GM10847 (cell line): ENCODE measurements around the gene NELL1.

Experiments
- POLR2A ChIP-seq: IDR thresholded peaks from 2 replicates; pipeline ENCODE4 v1.6.1; 2011; ENCODE audit not compliant: insufficient read length; ENCODE audit errors: extremely low read depth

Gene NELL1

DNA sequence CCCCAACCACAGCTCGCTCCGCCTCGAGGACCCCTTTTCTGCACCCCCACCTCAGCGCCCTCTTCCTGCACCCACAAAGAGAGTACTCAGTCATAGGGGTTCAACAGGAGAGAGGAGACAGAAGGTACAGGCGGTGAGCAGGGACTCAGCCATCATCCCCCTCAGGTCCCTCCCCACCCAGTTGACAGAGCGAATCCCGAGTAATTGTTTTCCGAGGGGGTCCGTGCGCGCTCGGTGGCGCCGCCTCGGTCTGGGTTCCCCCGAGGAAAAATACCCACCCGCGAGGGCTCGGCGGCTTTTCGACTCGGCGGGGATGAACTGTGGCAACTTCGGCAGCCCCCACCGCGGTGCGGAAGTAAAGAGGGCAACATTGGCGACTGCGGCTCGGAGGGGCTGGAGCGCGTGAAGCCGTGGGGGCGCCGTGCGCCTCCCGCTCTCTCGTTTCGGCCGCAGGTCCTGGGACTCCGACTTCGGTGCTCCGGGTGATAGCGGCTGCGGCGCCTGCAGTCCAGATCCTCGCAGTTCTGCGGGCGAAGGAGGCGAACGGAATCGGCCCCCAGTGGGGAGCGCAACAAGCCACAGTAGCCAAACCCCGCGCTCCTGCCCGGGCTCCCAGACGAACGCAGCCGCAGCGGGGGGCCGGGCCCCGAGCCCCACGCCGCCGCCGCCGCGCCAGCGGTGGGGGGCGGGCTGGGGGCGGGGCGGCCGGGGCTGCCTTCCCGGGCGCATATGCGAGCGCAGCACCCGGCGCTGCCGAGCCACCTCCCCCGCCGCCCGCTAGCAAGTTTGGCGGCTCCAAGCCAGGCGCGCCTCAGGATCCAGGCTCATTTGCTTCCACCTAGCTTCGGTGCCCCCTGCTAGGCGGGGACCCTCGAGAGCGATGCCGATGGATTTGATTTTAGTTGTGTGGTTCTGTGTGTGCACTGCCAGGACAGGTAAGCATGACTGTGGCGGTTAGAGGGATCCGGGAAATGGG, at the start of gene NELL1:
TSS of gene NELL1 (plus strand) at position 743 of the 976 bp plus-strand sequence.
- no peak for TF ChIP-seq POLR2A

- TF ChIP-seq POLR2A, result no peak
These were observed 48.4 kb upstream of the NELL1 start for GRCh38 chr11:20620988-20621387.

GRCh38 chr11:20621679-20622078, 47.7 kb upstream of the NELL1 start:
- no peak for TF ChIP-seq POLR2A

DNA sequence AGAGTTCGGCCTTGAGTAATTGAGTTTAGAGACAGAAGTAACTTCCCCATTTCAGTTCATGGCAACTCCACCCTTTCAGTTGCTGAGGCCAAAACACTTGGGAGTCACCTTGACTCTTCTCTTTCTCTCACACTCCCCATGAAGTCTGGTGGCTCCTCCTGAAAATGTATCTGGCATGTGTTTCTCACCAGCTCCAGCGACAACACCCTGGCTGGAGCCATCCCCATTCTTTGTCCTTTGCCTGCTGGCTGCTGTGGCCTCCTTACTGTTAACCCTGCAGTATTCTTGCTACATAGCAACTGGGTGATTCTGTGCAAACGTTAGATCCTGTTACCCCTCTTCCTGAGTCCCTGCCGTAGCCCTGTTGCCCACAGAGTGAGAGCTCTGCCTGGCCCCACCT, 46.1 kb upstream of the NELL1 start:
- TF ChIP-seq POLR2A, result no peak

- TF ChIP-seq POLR2A, result no peak
These were observed 43.1 kb upstream of the NELL1 start for GRCh38 chr11:20626279-20626678.

- no peak for TF ChIP-seq POLR2A
These were observed 42.4 kb upstream of the NELL1 start for GRCh38 chr11:20627026-20627425.

- no peak for TF ChIP-seq POLR2A
These were observed 41.7 kb upstream of the NELL1 start for GRCh38 chr11:20627701-20628100.

- TF ChIP-seq POLR2A, result no peak
These were observed 37.7 kb upstream of the NELL1 start for GRCh38 chr11:20631519-20632168.

GRCh38 chr11:20632169-20632532, 37.2 kb upstream of the NELL1 start:
- no peak for TF ChIP-seq POLR2A

GRCh38 chr11:20634044-20634443, 35.3 kb upstream of the NELL1 start:
- no peak for TF ChIP-seq POLR2A

GRCh38 chr11:20634781-20635180, 34.6 kb upstream of the NELL1 start:
- no peak for TF ChIP-seq POLR2A

DNA sequence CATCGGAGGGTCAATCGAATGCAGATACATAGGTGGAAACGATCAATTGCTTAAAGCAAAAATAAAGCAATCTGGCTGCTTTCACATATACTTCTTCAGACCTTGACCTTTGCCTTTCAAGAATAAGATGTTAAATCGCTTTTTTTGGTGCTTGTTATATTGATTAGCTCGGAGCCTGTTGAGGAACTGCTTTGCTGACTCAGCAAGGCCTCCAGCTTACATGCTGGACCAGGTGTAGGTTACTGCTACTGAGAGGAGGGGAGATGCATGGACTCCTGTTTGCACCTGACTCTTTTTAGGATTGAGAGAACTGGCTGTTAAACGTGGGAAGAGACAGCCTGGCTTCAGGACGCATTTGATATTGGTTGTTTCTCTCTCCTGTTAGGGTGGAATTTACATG, 31.3 kb upstream of the NELL1 start:
- no peak for TF ChIP-seq POLR2A

DNA sequence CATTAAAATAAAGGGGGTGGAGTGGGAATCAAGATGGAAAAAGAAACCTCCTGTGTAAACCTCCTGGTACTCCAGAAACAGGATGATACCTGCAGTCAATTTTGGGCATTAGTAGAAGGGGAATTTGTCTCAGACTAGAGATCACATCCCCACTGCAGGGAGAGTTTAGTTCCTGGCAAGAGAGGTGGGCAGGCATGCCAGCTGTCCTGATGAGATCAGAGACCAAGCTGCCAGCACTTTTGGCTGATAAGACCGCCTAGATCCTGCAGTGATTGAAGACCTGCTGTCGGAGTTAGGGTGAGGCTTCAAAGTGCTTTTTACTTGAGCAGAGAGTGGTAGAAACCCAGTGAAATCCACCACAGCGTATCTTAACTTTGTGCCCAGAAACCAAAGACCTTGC, 29.7 kb upstream of the NELL1 start:
- TF ChIP-seq POLR2A, result no peak

DNA sequence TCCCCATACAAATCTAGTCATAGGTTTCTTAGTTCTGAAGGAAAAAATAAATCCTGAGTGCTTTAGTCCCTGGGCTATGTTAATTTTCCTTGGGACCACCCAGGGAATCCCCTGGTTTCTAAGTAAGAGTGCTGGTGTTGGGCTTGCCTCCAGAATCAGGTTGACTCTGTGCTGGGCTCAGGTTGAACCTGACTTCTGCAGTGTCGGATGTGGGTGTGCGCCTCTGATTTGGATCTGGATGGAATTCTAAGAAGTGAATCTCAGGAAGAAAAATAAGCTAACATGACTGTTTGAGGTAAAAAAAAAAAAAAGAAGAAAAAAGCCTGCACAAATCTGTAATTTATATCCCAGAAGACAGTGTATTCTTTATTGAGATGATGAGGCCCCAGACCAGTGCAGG, 29.0 kb upstream of the NELL1 start:
- no peak for TF ChIP-seq POLR2A

DNA sequence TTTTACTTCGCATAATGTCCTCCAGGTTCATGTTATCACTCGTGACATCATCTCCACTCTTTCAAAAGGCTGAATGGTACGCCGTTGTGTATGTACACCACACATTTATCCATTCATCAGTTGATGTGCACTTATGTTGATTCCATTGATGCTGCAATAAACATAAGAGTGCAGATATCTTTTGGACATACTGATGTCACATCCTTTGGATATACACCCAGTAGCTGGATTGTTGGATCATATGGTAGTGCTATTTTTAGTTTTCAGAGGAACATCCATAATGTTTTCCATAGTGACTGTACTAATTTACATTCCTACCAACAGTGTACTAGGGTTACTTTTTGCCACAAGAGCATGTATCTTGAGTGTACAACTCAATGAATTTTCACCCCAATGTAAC, 25.0 kb upstream of the NELL1 start:
- TF ChIP-seq POLR2A, result no peak

- no peak for TF ChIP-seq POLR2A
These were observed 21.3 kb upstream of the NELL1 start for GRCh38 chr11:20647976-20648565.
